Tongue (tissue), 2 donors: ENCODE data around the gene ADD1. TPM values are rescaled to one million over a fixed set of nuclear protein-coding genes. Genes with fewer than 3 reads are reported as not detected.
"Not testable (repeated sequence)": the region's sequence is repeated elsewhere in the genome, so short reads cannot be mapped to it uniquely, and the experiment has no call there.

Source experiments
- DNase-seq: peaks from one replicate; pipeline ENCODE4 v3.0.0-alpha.2; 2015
- total RNA-seq: library from RNA; depleted of rRNA; stranded (reverse); fragments of >200 nt; gene quantifications from one replicate; pipeline ENCODE4 v1.2.3, GENCODE V29; 2014

ADD1 gene
- total RNA-seq, 1 donor from 2014 or later, result 199 TPM

- peak; percentile 47 for DNase-seq
These were observed 90.6 kb downstream of the ADD1 start for GRCh38 chr4:2934077-2934812.

DNA sequence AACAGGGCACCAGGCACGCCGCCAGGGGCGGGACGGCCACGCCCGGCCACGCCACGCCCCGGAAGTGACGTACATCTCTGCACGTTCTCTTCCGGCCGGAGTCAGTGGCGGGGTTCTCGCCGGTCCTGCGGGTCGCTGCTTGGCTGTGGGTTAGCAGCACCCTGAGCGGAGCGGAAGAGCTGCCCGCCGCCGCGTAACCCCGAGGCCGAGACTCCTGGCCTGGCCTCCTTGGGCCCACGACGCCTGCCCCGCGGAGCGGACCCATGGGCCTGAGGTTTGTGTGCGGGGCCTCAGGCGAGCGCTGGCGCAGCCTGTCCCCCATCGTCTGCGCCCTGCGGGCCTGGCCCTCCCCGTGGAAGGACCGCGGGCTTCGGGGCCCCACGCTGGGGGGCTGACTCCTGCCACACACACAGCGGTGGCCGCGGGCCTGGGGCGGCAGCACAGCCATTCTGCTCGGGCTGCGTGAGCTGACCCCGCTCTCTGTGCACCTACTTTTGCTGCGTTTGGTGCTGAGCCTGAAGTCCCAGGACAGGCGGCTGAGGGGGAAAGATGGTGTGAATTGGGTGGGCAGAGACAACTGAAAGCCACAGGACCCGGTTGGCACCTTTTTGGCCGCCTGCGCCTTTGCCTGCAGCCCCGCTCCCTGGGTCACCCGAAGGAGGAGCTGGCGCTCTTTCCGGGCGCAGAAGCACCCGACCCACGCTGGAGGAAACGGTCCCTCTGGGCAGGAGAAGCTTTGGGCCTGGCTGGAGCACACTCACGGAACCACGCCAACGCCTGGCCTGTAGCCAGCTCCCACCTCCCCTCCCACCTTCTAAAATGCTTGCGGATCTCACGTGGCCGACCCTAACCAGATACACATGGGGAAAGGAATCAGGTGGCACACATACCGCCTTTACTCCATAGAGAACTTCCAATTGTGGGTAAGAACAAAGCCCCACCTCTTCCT is 91.4 kb downstream of the ADD1 start:
- DNase-seq, result peak; percentile 97

- DNase-seq, result no peak
These were observed 92.4 kb downstream of the ADD1 start for GRCh38 chr4:2935762-2936743.

DNA sequence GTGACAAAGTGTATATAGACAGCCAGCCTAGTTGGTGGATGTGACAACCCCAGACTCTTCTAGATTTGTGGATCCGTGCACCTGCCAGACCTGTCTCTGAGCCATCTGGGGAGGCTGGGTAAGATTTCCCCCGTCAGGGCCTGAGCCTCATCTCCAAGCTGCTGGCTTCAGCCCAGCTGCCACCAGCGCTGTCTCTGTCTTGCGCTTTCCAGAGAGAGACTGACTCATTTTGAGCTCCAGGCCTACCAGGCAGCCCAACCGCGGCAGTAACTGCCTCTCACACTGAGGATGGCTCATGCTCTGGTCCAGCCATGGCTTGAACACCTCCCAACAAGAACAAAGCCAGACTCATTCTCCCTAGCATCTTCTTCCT is 93.1 kb downstream of the ADD1 start:
- no peak for DNase-seq

DNA sequence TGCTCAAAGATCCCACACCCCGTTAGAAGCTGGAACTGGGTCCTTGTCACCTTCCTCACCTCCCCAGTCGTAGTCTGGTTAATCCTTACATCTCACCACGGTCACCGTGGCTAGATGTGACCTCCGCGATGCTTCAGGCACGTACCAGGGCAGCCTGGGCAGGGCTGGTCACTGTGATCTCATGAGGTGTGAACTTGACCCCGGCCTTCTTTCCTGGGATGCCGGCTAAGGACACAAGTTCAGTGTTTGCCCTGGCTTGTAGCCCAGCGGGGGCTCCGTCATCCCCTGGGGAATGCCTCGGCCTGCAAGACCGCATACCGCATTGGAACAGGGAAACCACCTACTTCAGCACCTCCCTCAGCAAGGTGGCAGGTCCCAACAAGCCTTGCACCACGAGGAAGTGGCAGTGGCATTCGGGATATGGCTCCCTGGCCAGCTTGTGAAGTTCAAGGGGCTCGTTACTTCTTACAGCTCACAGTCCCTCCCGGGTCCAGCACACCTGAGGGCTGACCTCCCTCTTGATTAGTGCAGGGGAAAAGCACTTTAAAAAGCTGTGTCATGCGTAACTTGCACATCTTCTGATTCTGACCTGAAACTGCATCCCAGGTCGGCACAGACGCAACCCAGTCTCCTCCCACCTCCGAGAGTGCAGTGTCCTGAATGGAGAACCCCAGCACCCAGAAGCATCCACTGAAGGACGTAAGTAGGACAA is 93.7 kb downstream of the ADD1 start:
- DNase-seq, result no peak

- DNase-seq, result no peak
These were observed 94.3 kb downstream of the ADD1 start for GRCh38 chr4:2937986-2938385.

DNA sequence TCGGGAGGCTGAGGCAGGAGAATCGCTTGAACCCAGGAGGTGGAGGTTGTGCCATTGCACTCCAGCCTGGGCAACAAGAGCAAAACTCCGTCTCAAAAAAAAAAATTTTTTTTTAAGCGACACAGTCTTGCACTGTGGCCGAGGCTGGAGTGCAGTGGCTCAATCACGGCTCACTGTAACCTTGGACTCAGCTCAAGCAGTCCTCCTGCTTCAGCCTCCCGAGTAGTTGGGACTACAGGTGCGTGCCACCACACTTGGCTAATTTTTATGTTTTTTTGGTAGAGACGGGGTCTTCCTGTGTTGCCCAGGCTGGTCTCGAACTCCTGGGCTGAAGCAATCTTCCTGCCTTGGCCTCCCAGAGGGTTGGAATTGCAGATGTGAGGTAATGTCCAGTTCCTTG is 94.8 kb downstream of the ADD1 start:
- not testable (repeated sequence) for DNase-seq

DNA sequence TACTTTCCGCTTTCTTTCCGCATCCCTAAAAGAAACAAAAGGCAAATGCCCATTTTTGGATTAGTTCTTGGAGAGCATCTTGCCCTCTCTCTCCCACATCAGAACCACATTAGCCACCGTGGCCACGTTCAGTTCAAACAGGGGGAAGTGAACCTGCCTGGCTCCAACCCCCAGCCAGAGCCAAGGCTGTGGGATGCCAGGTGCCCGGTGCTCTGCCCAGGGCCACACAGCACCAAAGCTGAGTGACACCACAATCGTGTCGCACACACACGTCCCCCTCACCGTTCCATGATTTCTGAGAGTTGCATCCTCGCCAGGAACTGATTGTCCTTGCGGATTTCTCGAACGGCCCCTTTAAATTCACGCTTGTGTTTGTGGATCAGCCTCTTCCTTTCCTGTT is 95.3 kb downstream of the ADD1 start:
- no peak for DNase-seq

- no peak for DNase-seq
These were observed 96.0 kb downstream of the ADD1 start for GRCh38 chr4:2939383-2940243.

- no peak for DNase-seq
These were observed 96.9 kb downstream of the ADD1 start for GRCh38 chr4:2940267-2941137.

DNA sequence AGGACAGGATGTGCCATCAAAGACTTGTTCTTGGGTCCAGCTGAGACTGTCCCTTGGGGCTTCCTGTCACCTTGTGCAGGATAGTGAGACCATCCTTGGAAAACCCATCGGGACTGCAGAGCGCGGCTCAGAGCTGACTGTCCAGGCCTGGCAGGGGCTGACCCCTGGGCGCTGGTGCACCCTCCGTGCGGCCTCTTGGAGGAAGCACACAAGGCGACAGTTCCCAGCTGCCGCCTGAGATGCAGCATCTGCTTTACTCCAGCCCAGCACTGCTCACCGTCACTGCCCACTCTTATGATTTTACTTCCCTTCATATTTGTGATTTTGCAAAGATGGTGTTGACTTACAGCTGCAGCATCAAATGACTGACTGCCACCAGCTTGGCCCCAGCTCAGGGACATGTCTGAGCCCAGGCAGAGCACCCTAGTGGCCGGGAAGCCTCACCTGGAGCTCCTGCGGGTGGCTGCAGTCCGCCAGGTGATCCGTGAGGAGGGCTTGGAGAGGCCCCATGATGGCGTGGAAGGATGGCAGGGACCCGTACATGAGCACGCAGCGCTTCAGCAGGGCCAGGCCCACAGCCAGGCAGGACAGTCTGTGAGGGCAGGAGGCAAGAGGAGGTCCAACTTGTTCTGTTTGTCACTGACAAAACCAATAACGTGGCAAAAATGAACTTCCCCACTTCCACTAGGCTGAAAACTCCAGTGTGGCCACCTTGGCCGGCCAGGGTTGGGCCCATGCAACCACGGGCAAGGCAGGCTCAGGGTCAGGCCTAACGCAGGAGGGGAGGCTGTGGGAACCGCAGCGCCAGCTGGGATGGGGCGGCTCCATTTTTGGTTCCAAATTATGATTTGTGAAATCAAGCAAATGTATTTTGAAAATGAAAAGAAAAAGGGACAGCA is 97.7 kb downstream of the ADD1 start:
- no peak for DNase-seq

GRCh38 chr4:2942037-2942531 is 98.4 kb downstream of the ADD1 start:
- no peak for DNase-seq

GRCh38 chr4:2942532-2943363 is 99.1 kb downstream of the ADD1 start:
- DNase-seq, result no peak

DNA sequence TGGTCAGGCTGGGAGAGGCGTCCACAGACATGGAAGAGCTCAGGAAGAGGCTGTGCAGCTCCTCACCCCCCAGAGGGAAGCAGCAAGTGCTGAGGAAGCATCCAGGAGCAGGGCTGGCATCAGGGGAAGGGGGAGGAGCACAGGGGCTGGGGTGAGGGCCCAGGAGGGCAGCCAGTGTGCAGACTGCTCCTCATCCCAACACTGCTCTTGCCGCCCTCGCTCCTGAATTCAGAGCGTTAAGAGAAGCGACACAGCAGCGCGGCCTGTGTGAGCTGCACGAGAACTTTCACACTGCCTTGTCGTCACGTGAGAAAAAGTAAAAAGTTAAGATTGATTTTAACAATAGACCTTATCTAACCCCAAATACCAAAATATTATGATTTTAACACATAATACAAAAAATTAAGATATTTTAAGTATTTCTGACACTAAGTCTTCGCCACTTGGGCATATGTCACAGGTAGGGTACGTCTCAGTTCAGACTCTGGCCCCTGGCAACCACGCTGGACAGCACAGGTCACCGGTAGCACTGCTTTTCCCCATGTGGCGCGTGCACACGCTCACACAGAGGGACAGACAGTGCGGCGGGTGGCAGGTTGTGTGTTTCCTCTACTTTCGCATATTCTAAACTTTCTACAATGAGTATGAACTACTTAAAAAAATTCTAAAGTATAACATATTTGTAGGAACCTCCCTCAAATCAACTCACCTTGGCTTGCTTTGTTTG is 99.9 kb downstream of the ADD1 start:
- no peak for DNase-seq

DNA sequence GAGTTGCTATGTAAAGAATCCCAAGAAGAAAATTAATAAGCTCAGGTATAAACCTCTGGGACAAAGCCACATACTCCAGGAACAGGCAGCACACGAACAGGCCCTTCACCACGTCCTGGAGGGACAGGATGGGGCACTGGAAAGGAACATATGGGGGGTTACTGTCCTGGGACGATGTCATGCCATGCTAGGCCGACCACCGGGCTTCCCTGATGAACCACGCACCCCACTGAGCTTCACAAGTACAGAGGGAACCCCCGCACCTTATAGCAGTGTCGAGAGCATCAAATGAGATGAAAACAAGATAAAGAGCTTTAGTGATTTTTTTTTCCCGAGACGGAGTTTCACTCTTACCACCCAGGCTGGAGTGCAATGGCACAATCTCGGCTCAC is 100.4 kb downstream of the ADD1 start:
- no peak for DNase-seq
